Epidermal melanocyte (primary cell): ENCODE results near the gene UNC119.
A peak's percentile ranks its signal among the peaks of the same experiment; 100 is the strongest.

ENCODE experiments used
- DNase-seq: peaks from one replicate; pipeline ENCODE4 v3.0.0; 2011; ENCODE audit warnings: low spot score; ENCODE audit not compliant: insufficient read length

UNC119 gene

GRCh38 chr17:28573040-28573380, 20.6 kb upstream of the UNC119 start:
- DNase-seq = no peak

GRCh38 chr17:28572259-28573039, 20.0 kb upstream of the UNC119 start:
- no peak for DNase-seq

GRCh38 chr17:28571361-28572122, 19.1 kb upstream of the UNC119 start, which contains the start of gene PIGS:
TSS of gene PIGS (minus strand) at chr17:28571524. CDS start at chr17:28571496, 28 bp downstream.
- peak; percentile 95 for DNase-seq

GRCh38 chr17:28570716-28571360, 18.4 kb upstream of the UNC119 start:
- DNase-seq = no peak

- DNase-seq = no peak
Measured at GRCh38 chr17:28569446-28569845, 17.0 kb upstream of the UNC119 start.

- no peak for DNase-seq
Measured at GRCh38 chr17:28567604-28568003, 15.2 kb upstream of the UNC119 start.

- no peak for DNase-seq
Measured at GRCh38 chr17:28563475-28563874, 11.1 kb upstream of the UNC119 start.

GRCh38 chr17:28555022-28555421, 2.6 kb upstream of the UNC119 start:
- no peak for DNase-seq

- DNase-seq = no peak
Measured at GRCh38 chr17:28554565-28554964, 2.1 kb upstream of the UNC119 start.

GRCh38 chr17:28553000-28553505, 629 bp upstream of the UNC119 start:
- no peak for DNase-seq

- DNase-seq = no peak
Measured at GRCh38 chr17:28551421-28552175, 826 bp downstream of the UNC119 start.

GRCh38 chr17:28550858-28551257, 1.6 kb downstream of the UNC119 start:
- DNase-seq = no peak

- no peak for DNase-seq
Measured at GRCh38 chr17:28549236-28550132, 2.9 kb downstream of the UNC119 start.

GRCh38 chr17:28548417-28549130, 3.9 kb downstream of the UNC119 start:
- no peak for DNase-seq

GRCh38 chr17:28547623-28548416, 4.6 kb downstream of the UNC119 start:
- DNase-seq = peak; percentile 67

GRCh38 chr17:28547096-28547622, 5.3 kb downstream of the UNC119 start:
- no peak for DNase-seq

- DNase-seq = no peak
Measured at GRCh38 chr17:28545787-28546415, 6.5 kb downstream of the UNC119 start.

GRCh38 chr17:28545141-28545503, 7.3 kb downstream of the UNC119 start:
- no peak for DNase-seq
